OCI-LY1 (cell line): Measurements from ENCODE around the gene TP53TG5.

Experiments
- EZH2 ChIP-seq: fragments of 200-600 bp; sonication (generic), shearing (Covaris generic); IDR thresholded peaks from 2 replicates; pipeline ENCODE4 v1.8.0; 2017; ENCODE audit warnings: borderline replicate concordance, mixed run types, mild to moderate bottlenecking, antibody characterized with exemption, low read length, moderate library complexity, mixed read lengths
- TF ChIP-seq, protein P1 (sequence below): fragments of 200-600 bp; sonication (generic), shearing (Covaris generic); IDR thresholded peaks from 2 replicates; pipeline ENCODE4 v1.5.1; 2017; ENCODE audit warnings: mild to moderate bottlenecking, antibody characterized with exemption, low read length, moderate library complexity, mixed read lengths

DNA sequence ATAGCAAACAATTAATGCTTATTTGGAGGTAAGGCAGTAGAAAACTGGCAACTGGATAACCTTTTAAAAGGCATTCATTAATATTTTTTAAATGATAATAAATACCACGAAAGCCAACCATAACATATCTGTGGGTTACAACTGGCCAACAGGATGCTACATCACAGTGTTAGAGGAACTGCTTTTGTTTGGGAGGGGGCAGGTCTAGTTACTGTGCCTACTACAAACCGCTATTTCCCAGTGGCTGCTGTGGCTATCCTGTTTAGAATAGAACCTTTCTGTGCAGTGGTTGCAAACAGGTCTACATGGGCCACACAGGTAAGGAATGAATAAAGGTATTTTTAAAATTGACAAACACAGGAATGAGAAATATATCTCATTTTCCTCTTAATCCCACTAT is 38.8 kb upstream of the TP53TG5 start:
- TF ChIP-seq, protein P1, sequence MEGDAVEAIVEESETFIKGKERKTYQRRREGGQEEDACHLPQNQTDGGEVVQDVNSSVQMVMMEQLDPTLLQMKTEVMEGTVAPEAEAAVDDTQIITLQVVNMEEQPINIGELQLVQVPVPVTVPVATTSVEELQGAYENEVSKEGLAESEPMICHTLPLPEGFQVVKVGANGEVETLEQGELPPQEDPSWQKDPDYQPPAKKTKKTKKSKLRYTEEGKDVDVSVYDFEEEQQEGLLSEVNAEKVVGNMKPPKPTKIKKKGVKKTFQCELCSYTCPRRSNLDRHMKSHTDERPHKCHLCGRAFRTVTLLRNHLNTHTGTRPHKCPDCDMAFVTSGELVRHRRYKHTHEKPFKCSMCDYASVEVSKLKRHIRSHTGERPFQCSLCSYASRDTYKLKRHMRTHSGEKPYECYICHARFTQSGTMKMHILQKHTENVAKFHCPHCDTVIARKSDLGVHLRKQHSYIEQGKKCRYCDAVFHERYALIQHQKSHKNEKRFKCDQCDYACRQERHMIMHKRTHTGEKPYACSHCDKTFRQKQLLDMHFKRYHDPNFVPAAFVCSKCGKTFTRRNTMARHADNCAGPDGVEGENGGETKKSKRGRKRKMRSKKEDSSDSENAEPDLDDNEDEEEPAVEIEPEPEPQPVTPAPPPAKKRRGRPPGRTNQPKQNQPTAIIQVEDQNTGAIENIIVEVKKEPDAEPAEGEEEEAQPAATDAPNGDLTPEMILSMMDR, result no peak
- no peak for TF ChIP-seq EZH2
